ENCODE data around the gene WDFY1. TPM values are rescaled to one million over a fixed set of nuclear protein-coding genes. Genes with fewer than 3 reads are reported as not detected.

The WDFY1 gene
- polyA plus RNA-seq, 10 donors, result 26.7 to 35.2 (median 31.4) TPM

- peak in 1 of 3 donors; percentile 60 for DNase-seq
Measured at GRCh38 chr2:223932816-223933800, 12.0 kb downstream of the WDFY1 start.

- DNase-seq, result no peak
Measured at GRCh38 chr2:223930103-223930976, 14.8 kb downstream of the WDFY1 start.

GRCh38 chr2:223929571-223930102, 15.5 kb downstream of the WDFY1 start:
- no peak for DNase-seq

- DNase-seq, result no peak
Measured at GRCh38 chr2:223928113-223929006, 16.8 kb downstream of the WDFY1 start.

- no peak for DNase-seq
Measured at GRCh38 chr2:223925106-223925505, 20.0 kb downstream of the WDFY1 start.

- DNase-seq, result no peak
Measured at GRCh38 chr2:223923976-223924375, 21.2 kb downstream of the WDFY1 start.

- no peak for DNase-seq
Measured at GRCh38 chr2:223922308-223922707, 22.8 kb downstream of the WDFY1 start.

GRCh38 chr2:223921204-223921603, 23.9 kb downstream of the WDFY1 start:
- DNase-seq, result no peak

GRCh38 chr2:223920109-223920508, 25.0 kb downstream of the WDFY1 start:
- DNase-seq, result no peak

GRCh38 chr2:223918671-223919134, 26.4 kb downstream of the WDFY1 start:
- DNase-seq, result no peak

GRCh38 chr2:223916181-223916920, 28.8 kb downstream of the WDFY1 start:
- DNase-seq, result no peak

GRCh38 chr2:223915071-223915470, 30.1 kb downstream of the WDFY1 start:
- no peak for DNase-seq

- DNase-seq, result no peak
Measured at GRCh38 chr2:223914324-223914723, 30.8 kb downstream of the WDFY1 start.

GRCh38 chr2:223909001-223909741, 36.0 kb downstream of the WDFY1 start:
- no peak for DNase-seq

- DNase-seq, result no peak
Measured at GRCh38 chr2:223908304-223908998, 36.7 kb downstream of the WDFY1 start.

- no peak for DNase-seq
Measured at GRCh38 chr2:223905996-223906395, 39.1 kb downstream of the WDFY1 start.

- DNase-seq, result no peak
Measured at GRCh38 chr2:223901854-223902253, 43.3 kb downstream of the WDFY1 start.

GRCh38 chr2:223901311-223901710, 43.8 kb downstream of the WDFY1 start:
- no peak for DNase-seq

GRCh38 chr2:223900531-223900930, 44.6 kb downstream of the WDFY1 start:
- DNase-seq, result no peak
